Esophagus muscularis mucosa (tissue), 4 donors: Measurements from ENCODE around the gene EXOC7. TPM values are rescaled to one million over a fixed set of nuclear protein-coding genes. Genes with fewer than 3 reads are reported as not detected.

Source experiments
- DNase-seq: peaks from one replicate; pipeline ENCODE4 v3.0.0-alpha.2; 2017; ENCODE audit errors: extremely low spot score
- H3K27ac ChIP-seq, 4 donors: fragments of 200-600 bp; sonication (generic); replicated peaks in 1 of 4; 1 replicate in 3 of 4; 2 replicates in 1 of 4; pipeline ENCODE4 v1.5.1; 2016 to 2019; ENCODE audit warnings: mild to moderate bottlenecking in 1 of 4
- H3K27me3 ChIP-seq, 4 donors: fragments of 200-600 bp; sonication (generic); one replicate each; pipeline versions ENCODE4 v1.5.1 to v1.6.0; 2016 to 2019
- H3K36me3 ChIP-seq, 4 donors: fragments of 200-600 bp; sonication (generic); one replicate each; pipeline ENCODE4 v1.5.1; 2016 to 2019
- H3K4me1 ChIP-seq, 4 donors: fragments of 200-600 bp; sonication (generic); one replicate each; pipeline ENCODE4 v1.5.1; 2016 to 2019
- H3K4me3 ChIP-seq, 4 donors: fragments of 200-600 bp; sonication (generic); 1 replicate in 2 of 4; 2 replicates in 2 of 4; pipeline ENCODE4 v1.5.1; 2016 to 2019; ENCODE audit warnings: mild to moderate bottlenecking in 4 of 4, moderate library complexity in 1 of 4
- H3K9me3 ChIP-seq, 4 donors: fragments of 200-600 bp; sonication (generic); 1 replicate in 3 of 4; 2 replicates in 1 of 4; pipeline ENCODE4 v1.5.1; 2016 to 2019
- CTCF ChIP-seq, 3 experiments: fragments of 200-600 bp in 2 of 3; fragments of 450-650 bp in 1 of 3; sonication (generic) in 2 of 3; IDR thresholded peaks; one replicate each; pipeline ENCODE4 v1.5.1; 2017 to 2019; ENCODE audit warnings: antibody characterized with exemption in 3 of 3, mild to moderate bottlenecking in 2 of 3, moderate library complexity in 1 of 3
- EP300 ChIP-seq: sonication (generic); formaldehyde crosslinking; IDR thresholded peaks from one replicate; pipeline ENCODE4 v1.6.1; 2017; ENCODE audit warnings: antibody characterized with exemption
- POLR2A ChIP-seq: fragments of 450-650 bp; IDR thresholded peaks from one replicate; pipeline ENCODE4 v1.6.1; 2017; ENCODE audit warnings: antibody characterized with exemption, moderate library complexity, mild to moderate bottlenecking, low read depth
- POLR2AphosphoS5 ChIP-seq, 2 donors: sonication (generic); formaldehyde crosslinking; IDR thresholded peaks; one replicate each; pipeline ENCODE4 v1.6.1; 2017; ENCODE audit warnings: antibody characterized with exemption in 2 of 2
- WGBS: methylation state at CpG from one replicate; pipeline ENCODE4 v1.1.5; 2018; 5-methylcytosine and 5-hydroxymethylcytosine counted together
- intact Hi-C: fragments of 100-400 bp; cut with DNase I; formaldehyde crosslinking; loops from one replicate; pipeline ENCODE4 v1.15.1; 2023
- total RNA-seq, 4 donors: library from RNA; depleted of rRNA; stranded (reverse); fragments of >200 nt; gene quantifications; one replicate each; pipeline versions ENCODE4 v1.1.0 to v1.2.1, GENCODE V29; 2016

Gene EXOC7
- total RNA-seq, 4 donors from 2014 or later, result 65.2 to 94.4 (median 77.1) TPM

DNA sequence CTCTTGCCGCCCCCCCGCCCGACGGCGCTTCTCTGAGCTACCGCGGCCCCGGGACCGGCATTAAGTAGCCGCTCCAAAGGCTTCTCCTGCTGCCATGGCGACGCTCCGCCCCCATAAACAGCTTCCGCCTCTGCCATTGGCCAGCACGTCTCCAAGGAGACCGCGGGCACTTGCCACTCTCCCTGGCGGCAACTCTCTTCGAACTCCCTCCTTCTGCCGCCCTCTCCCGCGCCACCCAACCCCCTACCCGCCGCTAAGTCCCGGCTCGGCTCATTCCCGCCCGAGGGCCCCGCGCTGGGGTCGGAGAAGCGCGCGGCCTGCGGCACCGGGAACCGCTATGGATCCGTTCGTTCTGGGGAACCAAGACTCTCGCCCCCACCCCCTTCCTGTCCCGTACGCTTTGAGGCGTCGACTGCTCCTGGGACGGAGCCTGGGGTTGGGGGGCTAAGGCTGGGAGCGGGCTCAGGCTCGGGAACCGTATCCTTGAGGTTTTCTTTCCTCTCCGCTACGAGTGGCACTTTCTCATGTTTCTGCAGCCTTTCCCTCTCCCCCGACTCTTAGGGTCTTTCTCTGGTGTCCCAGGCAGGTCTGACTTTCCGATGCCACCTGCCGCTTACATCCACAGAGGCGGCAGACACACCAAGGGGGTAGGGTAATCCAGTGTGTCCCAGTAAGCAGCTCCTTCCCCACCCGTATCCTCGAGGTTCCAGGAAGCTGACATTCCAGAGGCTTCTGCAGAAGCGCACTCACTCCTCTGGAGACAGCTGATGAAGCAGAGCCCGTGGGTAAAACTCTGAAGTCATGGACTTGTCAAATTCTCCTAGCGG lies 37.8 kb upstream of the EXOC7 start, which contains the start of gene FOXJ1:
FOXJ1 (minus strand) TSS at position 34 of the 827 bp plus-strand sequence. CDS start 850 bp downstream, outside the sequence.
- DNase-seq, result peak; percentile 94
- peaks cover 0 to 47% (median 41%) of the 10 kb centered on the region in 4 donors for H3K27me3 ChIP-seq
- TF ChIP-seq POLR2A (no peak), POLR2AphosphoS5 (IDR thresholded peaks at IDR 0.05) (peak in 1 of 2 donors; percentile 38)
- H3K36me3 ChIP-seq, result no peaks in the 10 kb centered on the region
- intact Hi-C loops, result no loop called here
- 29% methylated on average over 16 of the region's 59 CpGs for WGBS
- peak within 1 kb of the TSS in 1 of 4 donors; percentile 33 for H3K27ac ChIP-seq
- H3K4me1 ChIP-seq, result peaks cover 35 to 51% (median 45%) of the 10 kb centered on the region in 4 donors
- H3K4me3 ChIP-seq, result peak within 1 kb of the TSS; percentile 52 to 67 (median 58)
- H3K9me3 ChIP-seq, result no peaks in the 10 kb centered on the region

GRCh38 chr17:76140661-76141211 lies 37.1 kb upstream of the EXOC7 start:
- DNase-seq, result no peak
- 5% methylated on average over 19 of the region's 24 CpGs for WGBS
- Histone ChIP-seq H3K27ac (no peak overlapping the region), H3K4me3 (peak overlapping the region; percentile 52 to 67 (median 58)), H3K4me1 (peaks cover 29 to 51% (median 45%) of the 10 kb centered on the region in 4 donors), H3K9me3 (no peaks in the 10 kb centered on the region), H3K27me3 (peaks cover 0 to 54% (median 45%) of the 10 kb centered on the region in 4 donors), H3K36me3 (no peaks in the 10 kb centered on the region)
- intact Hi-C loops, result no loop called here
- TF ChIP-seq POLR2AphosphoS5 (IDR thresholded peaks at IDR 0.05), result no peak
- TF ChIP-seq CTCF (IDR thresholded peaks at IDR 0.05), result no peak
- TF ChIP-seq POLR2A, result no peak
- TF ChIP-seq EP300, result no peak

- no peaks in the 10 kb centered on the region for H3K9me3 ChIP-seq
- H3K27ac ChIP-seq, result no peak overlapping the region
- WGBS, result 27% methylated on average over 25 of the region's 78 CpGs
- peaks cover 25 to 51% (median 43%) of the 10 kb centered on the region in 4 donors for H3K4me1 ChIP-seq
- DNase-seq, result no peak
- TF ChIP-seq EP300, result no peak
- no peak for TF ChIP-seq POLR2A
- no peak for TF ChIP-seq CTCF (IDR thresholded peaks at IDR 0.05)
- no peak for TF ChIP-seq POLR2AphosphoS5 (IDR thresholded peaks at IDR 0.05)
- intact Hi-C loops, result no loop called here
- peaks cover 0 to 61% (median 50%) of the 10 kb centered on the region in 4 donors for H3K27me3 ChIP-seq
- peak overlapping the region; percentile 8 to 67 (median 54) for H3K4me3 ChIP-seq
- no peaks in the 10 kb centered on the region for H3K36me3 ChIP-seq
Observed at GRCh38 chr17:76139801-76140660, 36.4 kb upstream of the EXOC7 start.

DNA sequence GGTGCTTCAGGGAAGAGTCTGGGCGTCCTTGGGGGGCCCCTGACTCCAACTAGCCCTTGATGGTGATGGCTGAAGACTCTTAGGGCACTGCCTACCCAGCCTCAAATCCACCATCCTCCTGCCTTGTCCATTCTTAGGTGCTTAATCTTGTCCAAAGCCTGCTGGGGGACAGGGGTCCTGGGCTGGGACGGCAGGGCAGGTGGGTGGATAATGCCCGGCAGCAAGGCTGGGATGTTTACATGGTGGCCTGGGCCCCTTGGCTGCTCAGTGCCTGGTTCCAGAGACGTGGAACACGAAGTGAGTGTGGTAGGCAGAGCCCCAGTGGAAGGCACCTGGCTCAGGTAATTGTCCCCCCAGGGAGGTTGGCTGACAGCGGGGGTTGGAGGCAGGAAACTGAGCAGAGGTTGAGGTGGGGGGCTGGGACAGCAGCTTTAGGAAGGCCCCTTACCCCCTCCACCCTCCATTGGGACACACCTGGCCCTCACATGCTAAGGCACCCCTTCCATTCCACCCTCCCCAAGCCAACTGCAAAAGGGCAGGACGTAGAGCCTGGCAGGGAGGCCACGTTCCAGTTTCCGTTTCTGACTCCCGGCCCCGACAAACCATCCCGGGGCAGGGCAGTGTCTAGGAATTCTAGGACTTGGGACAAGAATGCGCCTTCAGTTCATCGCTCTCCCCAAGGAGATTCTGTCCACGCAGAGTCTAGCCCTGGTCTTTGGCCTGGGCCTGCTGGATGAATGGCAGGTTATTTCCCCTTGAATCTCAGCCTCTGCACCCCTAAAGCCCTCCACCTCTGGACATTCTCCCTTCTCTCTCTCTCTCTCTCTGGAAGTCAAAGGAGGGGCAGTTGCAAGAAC lies 35.5 kb upstream of the EXOC7 start:
- 66% methylated on average over 13 of the region's 15 CpGs for WGBS
- TF ChIP-seq POLR2AphosphoS5 (IDR thresholded peaks at IDR 0.05) (no peak), CTCF (IDR thresholded peaks at IDR 0.05) (no peak), POLR2A (no peak), EP300 (no peak)
- intact Hi-C loops, result no loop called here
- no peak overlapping the region for H3K4me3 ChIP-seq
- H3K27ac ChIP-seq, result no peak overlapping the region
- no peaks in the 10 kb centered on the region for H3K36me3 ChIP-seq
- DNase-seq, result no peak
- H3K9me3 ChIP-seq, result no peaks in the 10 kb centered on the region
- peaks cover 25 to 51% (median 41%) of the 10 kb centered on the region in 4 donors for H3K4me1 ChIP-seq
- H3K27me3 ChIP-seq, result peaks cover 0 to 70% (median 53%) of the 10 kb centered on the region in 4 donors
